Choroid plexus epithelial cell (primary cell): ENCODE results near the gene ASXL1.

Experiments
- DNase-seq: peaks from one replicate; pipeline ENCODE4 v3.0.0-alpha.2; 2010; ENCODE audit warnings: low read depth
- H3K4me3 ChIP-seq: 2 replicates; pipeline ENCODE4 v1.5.1; 2011; ENCODE audit warnings: low read depth, mild to moderate bottlenecking, control low read depth, low read length, moderate library complexity
- CTCF ChIP-seq: conservative IDR thresholded peaks from 2 replicates; pipeline ENCODE4 v1.5.1; 2011; ENCODE audit warnings: low read depth, mild to moderate bottlenecking, control low read depth, inconsistent platforms, low read length, moderate library complexity

The ASXL1 gene

GRCh38 chr20:32445539-32446273, 87.6 kb downstream of the ASXL1 start:
- TF ChIP-seq CTCF = no peak
- H3K4me3 ChIP-seq = no peak overlapping the region
- DNase-seq = no peak

GRCh38 chr20:32446301-32447100, 88.4 kb downstream of the ASXL1 start:
- no peak overlapping the region for H3K4me3 ChIP-seq
- no peak for DNase-seq
- no peak for TF ChIP-seq CTCF

GRCh38 chr20:32447136-32448027, 89.3 kb downstream of the ASXL1 start:
- TF ChIP-seq CTCF = no peak
- H3K4me3 ChIP-seq = no peak overlapping the region
- no peak for DNase-seq

GRCh38 chr20:32448306-32449056, 90.3 kb downstream of the ASXL1 start:
- no peak overlapping the region for H3K4me3 ChIP-seq
- DNase-seq = no peak
- TF ChIP-seq CTCF = no peak

GRCh38 chr20:32449057-32449889, 91.1 kb downstream of the ASXL1 start:
- no peak for DNase-seq
- H3K4me3 ChIP-seq = no peak overlapping the region
- no peak for TF ChIP-seq CTCF
